WERI-Rb-1 (cell line): ENCODE data around the gene DIAPH3.

Experiments used
- DNase-seq: peaks from one replicate; pipeline ENCODE4 v3.0.0-alpha.2; 2020
- H3K27ac ChIP-seq: fragments of 250-450 bp; sonication (Bioruptor Pico); 2 replicates; pipeline ENCODE4 v1.5.1; 2020; ENCODE audit warnings: mild to moderate bottlenecking, moderate library complexity
- H3K27me3 ChIP-seq: fragments of 250-450 bp; sonication (Bioruptor Pico); 2 replicates; pipeline ENCODE4 v1.5.1; 2021; ENCODE audit warnings: mild to moderate bottlenecking, low read depth, moderate library complexity; ENCODE audit not compliant: insufficient read depth, severe bottlenecking
- H3K36me3 ChIP-seq: fragments of 250-450 bp; sonication (Bioruptor Pico); 2 replicates; pipeline ENCODE4 v1.5.1; 2020; ENCODE audit warnings: mild to moderate bottlenecking, moderate library complexity
- H3K4me3 ChIP-seq: 2 replicates; pipeline ENCODE4 v1.5.1; 2011; ENCODE audit warnings: low read depth, mild to moderate bottlenecking, control low read depth, low read length
- H3K9me3 ChIP-seq: fragments of 250-450 bp; sonication (Bioruptor Pico); 2 replicates; pipeline ENCODE4 v1.5.1; 2021; ENCODE audit warnings: mild to moderate bottlenecking, moderate library complexity; ENCODE audit not compliant: severe bottlenecking
- TF ChIP-seq, protein P1 (sequence below): IDR thresholded peaks from 2 replicates; pipeline ENCODE4 v1.5.1; 2011; ENCODE audit warnings: low read depth, mild to moderate bottlenecking, control low read depth, inconsistent platforms, low read length

DIAPH3 gene

GRCh38 chr13:59770451-59770850, 393.3 kb downstream of the DIAPH3 start:
- Histone ChIP-seq H3K27me3 (no peaks in the 10 kb centered on the region), H3K27ac (no peak overlapping the region), H3K4me3 (no peak overlapping the region), H3K9me3 (no peaks in the 10 kb centered on the region), H3K36me3 (no peaks in the 10 kb centered on the region)
- no peak for DNase-seq
- TF ChIP-seq, protein P1, sequence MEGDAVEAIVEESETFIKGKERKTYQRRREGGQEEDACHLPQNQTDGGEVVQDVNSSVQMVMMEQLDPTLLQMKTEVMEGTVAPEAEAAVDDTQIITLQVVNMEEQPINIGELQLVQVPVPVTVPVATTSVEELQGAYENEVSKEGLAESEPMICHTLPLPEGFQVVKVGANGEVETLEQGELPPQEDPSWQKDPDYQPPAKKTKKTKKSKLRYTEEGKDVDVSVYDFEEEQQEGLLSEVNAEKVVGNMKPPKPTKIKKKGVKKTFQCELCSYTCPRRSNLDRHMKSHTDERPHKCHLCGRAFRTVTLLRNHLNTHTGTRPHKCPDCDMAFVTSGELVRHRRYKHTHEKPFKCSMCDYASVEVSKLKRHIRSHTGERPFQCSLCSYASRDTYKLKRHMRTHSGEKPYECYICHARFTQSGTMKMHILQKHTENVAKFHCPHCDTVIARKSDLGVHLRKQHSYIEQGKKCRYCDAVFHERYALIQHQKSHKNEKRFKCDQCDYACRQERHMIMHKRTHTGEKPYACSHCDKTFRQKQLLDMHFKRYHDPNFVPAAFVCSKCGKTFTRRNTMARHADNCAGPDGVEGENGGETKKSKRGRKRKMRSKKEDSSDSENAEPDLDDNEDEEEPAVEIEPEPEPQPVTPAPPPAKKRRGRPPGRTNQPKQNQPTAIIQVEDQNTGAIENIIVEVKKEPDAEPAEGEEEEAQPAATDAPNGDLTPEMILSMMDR = no peak

- Histone ChIP-seq H3K27me3 (no peaks in the 10 kb centered on the region), H3K27ac (no peak overlapping the region), H3K36me3 (no peaks in the 10 kb centered on the region), H3K9me3 (no peaks in the 10 kb centered on the region), H3K4me3 (no peak overlapping the region)
- DNase-seq = no peak
- TF ChIP-seq, protein P1 = no peak
Measured at GRCh38 chr13:59766236-59766635, 397.5 kb downstream of the DIAPH3 start.

DNA sequence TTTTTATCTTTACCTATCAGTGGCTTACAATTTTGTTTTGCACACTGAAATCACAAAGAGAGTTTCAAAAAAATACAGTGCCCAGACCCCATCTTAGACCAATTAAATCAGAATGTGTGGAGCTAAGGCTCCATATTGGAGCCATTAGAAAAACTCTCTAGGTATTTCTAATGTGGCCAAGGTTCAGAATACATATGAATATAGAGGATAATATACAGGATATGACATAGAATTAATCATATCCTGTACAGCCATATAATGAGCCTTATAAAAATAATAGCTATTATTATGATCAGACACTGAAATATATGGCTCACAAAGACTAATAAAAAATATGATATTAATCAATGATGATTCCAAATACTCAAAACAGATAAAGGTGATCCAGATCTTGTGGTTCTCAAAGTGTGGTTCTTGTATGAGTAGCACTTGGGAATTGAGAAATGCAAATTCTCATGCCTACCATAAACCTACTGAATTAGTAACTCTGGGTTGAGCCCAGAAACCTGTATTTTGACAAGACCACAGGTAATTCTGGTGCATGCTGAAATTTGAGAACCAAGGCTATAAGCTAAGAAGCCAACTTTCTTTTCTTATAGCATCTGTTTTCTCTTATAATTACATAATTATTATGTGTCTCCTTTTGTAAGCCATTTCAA, 408.0 kb downstream of the DIAPH3 start:
- Histone ChIP-seq H3K36me3 (no peaks in the 10 kb centered on the region), H3K9me3 (no peaks in the 10 kb centered on the region), H3K4me3 (no peak overlapping the region), H3K27me3 (no peaks in the 10 kb centered on the region), H3K27ac (no peak overlapping the region)
- no peak for DNase-seq
- TF ChIP-seq, protein P1 = no peak

GRCh38 chr13:59754411-59754810, 409.3 kb downstream of the DIAPH3 start:
- H3K4me3 ChIP-seq = no peak overlapping the region
- no peaks in the 10 kb centered on the region for H3K27me3 ChIP-seq
- no peaks in the 10 kb centered on the region for H3K36me3 ChIP-seq
- no peak overlapping the region for H3K27ac ChIP-seq
- no peaks in the 10 kb centered on the region for H3K9me3 ChIP-seq
- DNase-seq = no peak
- TF ChIP-seq, protein P1 = no peak

DNA sequence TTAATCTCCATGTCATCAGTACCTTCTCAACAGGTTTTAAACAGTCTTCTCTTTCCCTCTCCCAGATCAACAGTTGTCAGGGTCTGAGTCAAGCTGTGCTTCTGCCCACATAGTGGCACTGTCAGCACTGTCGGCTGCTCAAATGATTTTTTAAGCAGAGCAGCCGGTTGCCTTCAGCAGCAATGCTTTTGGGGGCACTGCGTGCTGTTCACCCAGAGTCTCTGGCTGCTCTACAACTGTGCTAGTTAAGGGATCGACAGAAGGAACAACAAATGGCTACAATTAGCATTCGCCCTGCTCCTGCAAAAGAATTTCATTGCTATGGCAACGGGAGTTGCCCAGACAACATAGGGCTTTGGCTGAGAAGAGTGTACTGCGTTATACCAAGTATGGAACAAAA, 412.9 kb downstream of the DIAPH3 start:
- TF ChIP-seq, protein P1 = no peak
- DNase-seq = no peak
- no peak overlapping the region for H3K4me3 ChIP-seq
- no peaks in the 10 kb centered on the region for H3K36me3 ChIP-seq
- no peaks in the 10 kb centered on the region for H3K9me3 ChIP-seq
- H3K27me3 ChIP-seq = no peaks in the 10 kb centered on the region
- H3K27ac ChIP-seq = no peak overlapping the region

DNA sequence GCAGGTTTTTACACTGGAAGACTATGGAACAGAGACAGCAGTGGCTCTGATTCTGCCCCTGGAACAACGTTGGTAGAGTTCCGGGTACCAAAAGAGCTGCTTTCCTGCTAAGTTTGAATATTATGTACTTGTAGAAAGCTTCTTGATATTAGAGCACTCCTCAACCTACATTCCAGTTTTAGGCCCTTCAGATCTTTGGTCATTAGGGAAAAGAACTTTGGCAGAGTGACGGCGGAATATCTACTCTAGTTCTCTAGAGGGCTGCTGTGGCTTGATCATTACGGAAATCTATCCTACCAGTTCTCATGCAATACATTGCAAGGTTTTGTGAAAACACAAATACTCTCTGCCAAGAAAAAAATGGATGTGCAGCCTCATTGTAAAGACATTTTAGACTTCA, 415.7 kb downstream of the DIAPH3 start:
- no peak for DNase-seq
- H3K36me3 ChIP-seq = no peaks in the 10 kb centered on the region
- no peak overlapping the region for H3K27ac ChIP-seq
- TF ChIP-seq, protein P1 = no peak
- no peaks in the 10 kb centered on the region for H3K9me3 ChIP-seq
- H3K4me3 ChIP-seq = no peak overlapping the region
- H3K27me3 ChIP-seq = no peaks in the 10 kb centered on the region
